Chondrocyte (in vitro differentiated cells): ENCODE measurements around the gene OTOGL. TPM values are rescaled to one million over a fixed set of nuclear protein-coding genes. Genes with fewer than 3 reads are reported as not detected.

ENCODE experiments used
- DNase-seq: peaks from one replicate; pipeline ENCODE4 v3.0.0; 2021; ENCODE audit warnings: mixed read lengths, low spot score
- H3K27ac Mint-ChIP-seq: one replicate; pipeline ENCODE4 v1.8.0; 2021; ENCODE audit warnings: mild to moderate bottlenecking, moderate library complexity, mixed read lengths; ENCODE audit not compliant: unreplicated experiment
- H3K27me3 Mint-ChIP-seq: 2 replicates; pipeline ENCODE4 v1.8.0; 2021; ENCODE audit warnings: low read depth, mixed read lengths
- H3K36me3 Mint-ChIP-seq: 2 replicates; pipeline ENCODE4 v1.8.0; 2021; ENCODE audit warnings: low read depth, mixed read lengths
- H3K4me1 Mint-ChIP-seq: 2 replicates; pipeline ENCODE4 v1.8.0; 2021; ENCODE audit warnings: low read depth, mild to moderate bottlenecking, mixed read lengths
- H3K4me3 Mint-ChIP-seq: one replicate; pipeline ENCODE4 v1.8.0; 2021; ENCODE audit warnings: mild to moderate bottlenecking, moderate library complexity, mixed read lengths; ENCODE audit not compliant: unreplicated experiment
- H3K9me3 Mint-ChIP-seq: 2 replicates; pipeline ENCODE4 v1.8.0; 2021; ENCODE audit warnings: low read depth, mixed read lengths
- total RNA-seq: library from RNA; stranded (reverse); gene quantifications from 3 replicates; pipeline ENCODE4 v1.2.1, GENCODE V29; 2021
- TF ChIP-seq, protein P1 (sequence below): fragments of 200-600 bp; sonication (generic); IDR thresholded peaks from 2 replicates; pipeline ENCODE4 v1.5.0; 2021; ENCODE audit warnings: antibody characterized with exemption, mild to moderate bottlenecking, moderate library complexity

Gene OTOGL
- total RNA-seq, 1 donor from 2014 or later = 0.25 TPM

DNA sequence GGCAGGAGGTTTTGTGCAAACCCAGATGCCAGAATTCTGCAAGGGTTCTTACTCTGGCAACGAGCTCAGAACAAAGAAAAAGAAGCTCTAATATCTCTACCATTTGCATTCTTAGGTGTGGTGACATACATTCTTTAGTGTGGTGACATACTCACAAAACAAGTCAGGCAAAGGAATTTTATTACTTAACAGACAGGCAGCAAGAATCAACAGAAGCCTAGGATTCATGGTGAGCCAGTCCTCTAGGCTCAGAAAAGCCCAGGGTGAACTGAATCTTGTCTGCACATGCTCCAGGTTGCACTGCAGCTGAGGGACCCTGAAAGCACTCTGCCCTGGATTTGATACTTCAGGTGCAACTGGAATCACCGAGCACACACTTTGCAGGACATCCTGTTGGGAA, 222.3 kb downstream of the OTOGL start:
- no peak for DNase-seq
- peaks cover 3% of the 10 kb centered on the region for H3K36me3 Mint-ChIP-seq
- no peak overlapping the region for H3K27ac Mint-ChIP-seq
- H3K4me1 Mint-ChIP-seq = peaks cover 13% of the 10 kb centered on the region
- no peak overlapping the region for H3K4me3 Mint-ChIP-seq
- TF ChIP-seq, protein P1, sequence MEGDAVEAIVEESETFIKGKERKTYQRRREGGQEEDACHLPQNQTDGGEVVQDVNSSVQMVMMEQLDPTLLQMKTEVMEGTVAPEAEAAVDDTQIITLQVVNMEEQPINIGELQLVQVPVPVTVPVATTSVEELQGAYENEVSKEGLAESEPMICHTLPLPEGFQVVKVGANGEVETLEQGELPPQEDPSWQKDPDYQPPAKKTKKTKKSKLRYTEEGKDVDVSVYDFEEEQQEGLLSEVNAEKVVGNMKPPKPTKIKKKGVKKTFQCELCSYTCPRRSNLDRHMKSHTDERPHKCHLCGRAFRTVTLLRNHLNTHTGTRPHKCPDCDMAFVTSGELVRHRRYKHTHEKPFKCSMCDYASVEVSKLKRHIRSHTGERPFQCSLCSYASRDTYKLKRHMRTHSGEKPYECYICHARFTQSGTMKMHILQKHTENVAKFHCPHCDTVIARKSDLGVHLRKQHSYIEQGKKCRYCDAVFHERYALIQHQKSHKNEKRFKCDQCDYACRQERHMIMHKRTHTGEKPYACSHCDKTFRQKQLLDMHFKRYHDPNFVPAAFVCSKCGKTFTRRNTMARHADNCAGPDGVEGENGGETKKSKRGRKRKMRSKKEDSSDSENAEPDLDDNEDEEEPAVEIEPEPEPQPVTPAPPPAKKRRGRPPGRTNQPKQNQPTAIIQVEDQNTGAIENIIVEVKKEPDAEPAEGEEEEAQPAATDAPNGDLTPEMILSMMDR = no peak
- H3K9me3 Mint-ChIP-seq = no peaks in the 10 kb centered on the region
- no peaks in the 10 kb centered on the region for H3K27me3 Mint-ChIP-seq

DNA sequence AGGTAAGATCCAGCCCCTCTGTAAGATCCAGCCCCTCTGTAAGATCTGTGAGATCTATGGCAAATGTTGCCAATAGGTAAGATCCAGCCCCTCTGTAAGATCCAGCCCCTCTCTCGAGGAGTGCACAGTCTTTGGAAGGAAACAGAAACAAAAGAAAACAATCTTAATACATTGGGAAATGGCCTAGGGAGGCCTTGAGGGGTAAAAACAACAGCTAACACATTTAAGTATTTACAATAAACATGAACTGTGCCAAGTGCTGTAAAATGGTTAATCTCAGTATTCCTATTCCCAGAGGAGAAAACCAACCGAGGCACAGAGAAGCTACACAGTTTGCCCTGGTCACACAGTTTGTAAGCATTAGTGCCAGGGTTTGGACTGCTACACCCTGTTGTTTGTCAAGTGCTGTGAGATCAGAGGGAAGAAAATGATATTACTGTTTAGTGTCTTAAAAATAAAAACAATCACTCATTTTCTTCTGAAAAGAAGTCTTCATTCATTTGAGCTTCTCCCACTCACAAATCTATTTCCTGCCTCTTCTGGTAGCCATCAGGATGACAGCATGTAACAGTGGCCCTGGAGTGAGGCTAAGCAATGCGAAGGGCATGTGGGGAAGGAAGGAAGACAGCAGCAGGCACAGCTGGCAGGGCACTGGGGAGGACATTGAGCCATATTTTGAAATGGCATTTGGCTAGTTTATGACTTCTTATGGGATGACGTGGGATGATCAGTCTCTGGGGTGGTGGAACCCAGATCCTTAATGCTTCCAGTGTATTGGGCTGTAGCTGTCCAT, 226.0 kb downstream of the OTOGL start:
- Mint-ChIP-seq H3K9me3 (no peaks in the 10 kb centered on the region), H3K27me3 (no peaks in the 10 kb centered on the region), H3K4me1 (peaks cover 18% of the 10 kb centered on the region), H3K4me3 (no peak overlapping the region), H3K27ac (no peak overlapping the region), H3K36me3 (peaks cover 3% of the 10 kb centered on the region)
- TF ChIP-seq, protein P1 = no peak
- no peak for DNase-seq

DNA sequence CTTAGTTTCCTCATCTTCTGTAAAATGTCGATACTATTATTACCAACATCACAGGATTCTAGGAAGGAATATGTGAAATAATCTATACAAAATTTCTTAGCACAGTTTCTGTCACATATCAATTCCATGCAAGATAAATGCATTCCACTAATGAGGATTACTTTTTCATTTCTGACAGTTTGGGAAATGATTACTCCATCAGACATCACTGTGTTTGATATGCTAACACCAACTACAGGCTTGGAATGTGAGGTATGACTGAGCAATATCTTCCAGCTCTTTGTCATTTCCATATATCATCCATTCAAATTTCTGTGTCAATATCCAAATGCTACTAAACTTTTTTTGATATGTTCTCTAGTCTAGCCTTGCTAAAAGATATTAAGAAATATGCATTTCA, 233.5 kb downstream of the OTOGL start:
- Mint-ChIP-seq H3K27me3 (no peaks in the 10 kb centered on the region), H3K4me3 (no peak overlapping the region), H3K4me1 (no peaks in the 10 kb centered on the region), H3K36me3 (no peaks in the 10 kb centered on the region), H3K27ac (no peak overlapping the region), H3K9me3 (no peaks in the 10 kb centered on the region)
- no peak for DNase-seq
- TF ChIP-seq, protein P1 = no peak

DNA sequence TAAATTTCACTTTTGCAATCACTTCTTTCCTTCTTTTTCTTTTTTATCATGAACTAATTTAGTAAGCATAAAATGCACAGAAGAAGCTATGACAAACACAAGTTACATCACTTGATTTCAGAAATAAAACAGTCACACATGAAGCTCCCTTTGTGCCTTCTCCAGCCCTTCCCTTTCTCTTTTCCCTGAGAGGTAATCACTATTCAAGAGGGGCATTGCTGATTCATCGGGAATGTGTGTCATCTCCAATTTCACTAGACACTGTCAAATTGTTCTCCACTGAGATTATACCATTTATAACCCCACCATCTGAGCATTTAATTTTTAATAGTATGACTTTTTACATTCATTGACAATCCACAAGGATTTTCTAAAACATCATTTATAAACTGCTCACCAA, 253.1 kb downstream of the OTOGL start:
- TF ChIP-seq, protein P1 = no peak
- Mint-ChIP-seq H3K4me3 (no peak overlapping the region), H3K27me3 (no peaks in the 10 kb centered on the region), H3K4me1 (peaks cover 20% of the 10 kb centered on the region), H3K9me3 (peaks cover 4% of the 10 kb centered on the region), H3K27ac (no peak overlapping the region), H3K36me3 (peaks cover 2% of the 10 kb centered on the region)
- DNase-seq = no peak

DNA sequence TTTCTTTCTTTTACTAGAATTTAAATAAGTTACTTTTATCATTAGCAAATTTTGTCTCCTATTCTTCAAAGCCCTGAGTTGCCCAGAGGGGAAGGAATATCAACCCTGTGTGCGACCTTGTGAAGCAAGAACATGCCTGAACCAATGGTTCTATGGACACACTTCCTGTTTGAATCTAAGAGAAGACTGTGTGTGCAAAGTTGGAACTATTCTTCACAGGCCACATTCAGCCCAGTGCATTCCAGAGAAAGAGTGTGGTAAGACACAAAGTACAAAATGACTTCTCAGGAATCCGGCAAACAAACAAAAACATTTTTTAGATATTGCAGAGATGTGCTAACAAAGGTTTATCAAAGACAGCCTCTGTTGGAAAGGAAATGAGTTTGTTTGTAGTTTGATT, 253.9 kb downstream of the OTOGL start:
- H3K4me3 Mint-ChIP-seq = no peak overlapping the region
- TF ChIP-seq, protein P1 = no peak
- peaks cover 20% of the 10 kb centered on the region for H3K4me1 Mint-ChIP-seq
- H3K27ac Mint-ChIP-seq = no peak overlapping the region
- H3K27me3 Mint-ChIP-seq = no peaks in the 10 kb centered on the region
- DNase-seq = no peak
- peaks cover 2% of the 10 kb centered on the region for H3K36me3 Mint-ChIP-seq
- no peaks in the 10 kb centered on the region for H3K9me3 Mint-ChIP-seq
